GM12878 (cell line): ENCODE data around the gene TAPBPL. TPM values are rescaled to one million over a fixed set of nuclear protein-coding genes. Genes with fewer than 3 reads are reported as not detected.

ENCODE experiments used
- ATAC-seq: fragments of 200-7000 bp; cut with Tn5 transposase; 3 replicates; pipeline ENCODE4 v1.9.1; 2020; ENCODE audit warnings: mild to moderate bottlenecking, moderate library complexity
- BruUV-seq: library from RNA; stranded (reverse); fragments of 400-500 nt; replicated peaks from 2 replicates; lab custom pipeline; 2021; lab: Mats Ljungman, UMichigan
- CTCF ChIA-PET: fragments of 300-600 bp; sonication (Branson Sonifier 250); formaldehyde crosslinking; extraction: SDS; loops from one replicate; lab custom pipeline; 2021; ENCODE audit warnings: inconsistent platforms; lab: Yijun Ruan, JAX
- POLR2A ChIA-PET: fragments of 350-600 bp; formaldehyde crosslinking; extraction: SDS; loops from one replicate; lab custom pipeline; 2021; ENCODE audit warnings: inconsistent platforms; lab: Charles Lee
- RAD21 ChIA-PET: fragments of 300-600 bp; sonication (Branson Sonifier 250); formaldehyde crosslinking; loops from one replicate; lab custom pipeline; 2023; ENCODE audit warnings: antibody characterized with exemption; ENCODE audit not compliant: unreplicated experiment; lab: Charles Lee
- SMC1A ChIA-PET: fragments of 300-600 bp; sonication (Branson Sonifier 250); formaldehyde crosslinking; loops from one replicate; lab custom pipeline; 2023; ENCODE audit not compliant: unreplicated experiment, uncharacterized antibody; lab: Charles Lee
- DNase-seq: peaks from one replicate; pipeline ENCODE4 v3.0.0-alpha.2; 2011; ENCODE audit warnings: low read depth, low spot score
- FAIRE-seq: peaks from 3 replicates; lab custom pipeline; 2011; peaks lifted over from hg19 to GRCh38; lab: Jason Lieb, UNC
- H2AFZ ChIP-seq: 2 replicates; pipeline ENCODE4 v1.6.0; 2011; ENCODE audit warnings: low read depth, low read length, control low read depth; ENCODE audit not compliant: control insufficient read depth
- H3K27ac ChIP-seq: 2 replicates; pipeline ENCODE4 v1.5.1; 2011; ENCODE audit warnings: control low read depth; ENCODE audit not compliant: control insufficient read depth, insufficient read depth
- H3K27me3 ChIP-seq, 2 experiments: replicated peaks in 1 of 2; 2 replicates each; pipeline versions ENCODE4 v1.6.0 to v1.6.1; 2011; ENCODE audit warnings: low read length in 1 of 2; ENCODE audit not compliant: control insufficient read depth in 2 of 2, insufficient read depth in 2 of 2
- H3K36me3 ChIP-seq, 2 experiments: 2 replicates each; pipeline ENCODE4 v1.5.1; 2011; ENCODE audit warnings: low read length in 1 of 2; ENCODE audit not compliant: control insufficient read depth in 2 of 2, insufficient read depth in 2 of 2
- H3K4me1 ChIP-seq: 2 replicates; pipeline ENCODE4 v1.6.1; 2011; ENCODE audit warnings: mild to moderate bottlenecking, low read length, moderate library complexity, mixed read lengths; ENCODE audit not compliant: control insufficient read depth, insufficient read depth
- H3K4me2 ChIP-seq: 2 replicates; pipeline ENCODE4 v1.6.0; 2011; ENCODE audit warnings: control low read depth; ENCODE audit not compliant: control insufficient read depth, insufficient read depth
- H3K4me3 ChIP-seq: fragments of 200-600 bp; sonication (generic); 2 replicates; pipeline ENCODE4 v1.5.1; 2016
- H3K79me2 ChIP-seq: 2 replicates; pipeline ENCODE4 v1.6.0; 2011; ENCODE audit warnings: low read length; ENCODE audit not compliant: control insufficient read depth, insufficient read depth
- H3K9ac ChIP-seq: 2 replicates; pipeline ENCODE4 v1.8.0; 2011; ENCODE audit warnings: low read length, control low read depth, mixed read lengths; ENCODE audit not compliant: control insufficient read depth, insufficient read depth
- H3K9me3 ChIP-seq: replicated peaks from 3 replicates; pipeline ENCODE4 v1.5.1; 2011; ENCODE audit warnings: mild to moderate bottlenecking, low read length; ENCODE audit not compliant: control insufficient read depth, insufficient read depth
- H4K20me1 ChIP-seq: 2 replicates; pipeline ENCODE4 v1.6.0; 2011; ENCODE audit not compliant: control insufficient read depth, insufficient read depth
- BCL11A ChIP-seq: IDR thresholded peaks from 2 replicates; pipeline ENCODE4 v1.6.1; 2011; ENCODE audit warnings: low read depth, low read length
- CBX3 ChIP-seq: fragments of 200-600 bp; sonication (generic); IDR thresholded peaks from 2 replicates; pipeline ENCODE4 v1.6.1; 2016; ENCODE audit warnings: low read depth, borderline replicate concordance
- DPF2 ChIP-seq: fragments of 450-650 bp; IDR thresholded peaks from 2 replicates; pipeline ENCODE4 v1.6.1; 2017; ENCODE audit warnings: mild to moderate bottlenecking
- HCFC1 ChIP-seq: fragments of 150-350 bp; IDR thresholded peaks from 2 replicates; pipeline ENCODE4 v1.6.1; 2014; ENCODE audit warnings: low read length
- JUNB ChIP-seq: IDR thresholded peaks from 2 replicates; pipeline ENCODE4 v1.6.1; 2016; ENCODE audit warnings: antibody characterized with exemption, mild to moderate bottlenecking
- MAX ChIP-seq: IDR thresholded peaks from 2 replicates; pipeline ENCODE4 v1.6.1; 2012; ENCODE audit warnings: low read depth, low read length, improper control_type of control experiment
- NFYB ChIP-seq: IDR thresholded peaks from 2 replicates; pipeline ENCODE4 v1.6.1; 2011; ENCODE audit warnings: low read depth, mild to moderate bottlenecking, low read length, improper control_type of control experiment, moderate library complexity; ENCODE audit not compliant: insufficient read depth
- PAX5 ChIP-seq: IDR thresholded peaks from 2 replicates; pipeline ENCODE4 v1.6.1; 2011; ENCODE audit warnings: low read depth, low read length, borderline replicate concordance
- POLR2AphosphoS2 ChIP-seq: IDR thresholded peaks from 2 replicates; pipeline ENCODE4 v1.6.1; 2011; ENCODE audit warnings: low read depth, mild to moderate bottlenecking, low read length, improper control_type of control experiment, moderate library complexity
- SMAD1 ChIP-seq: fragments of 450-650 bp; IDR thresholded peaks from 2 replicates; pipeline ENCODE4 v1.6.1; 2018; ENCODE audit warnings: mild to moderate bottlenecking, low read depth; ENCODE audit not compliant: partially characterized antibody
- SMAD5 ChIP-seq: IDR thresholded peaks from 2 replicates; pipeline ENCODE4 v1.6.1; 2016; ENCODE audit warnings: antibody characterized with exemption, low read depth
- SUZ12 ChIP-seq: fragments of 200-600 bp; sonication (generic); IDR thresholded peaks from one replicate; pipeline ENCODE4 v1.6.1; 2018; ENCODE audit warnings: antibody characterized with exemption, mild to moderate bottlenecking; ENCODE audit not compliant: unreplicated experiment
- ZBTB11 ChIP-seq: fragments of 450-650 bp; formaldehyde crosslinking; IDR thresholded peaks from 2 replicates; pipeline ENCODE4 v1.5.0; 2022; ENCODE audit warnings: mild to moderate bottlenecking, missing genetic modification characterization
- ZBTB40 ChIP-seq: fragments of 450-650 bp; IDR thresholded peaks from 2 replicates; pipeline ENCODE4 v1.6.1; 2016; ENCODE audit warnings: mild to moderate bottlenecking, moderate library complexity, borderline replicate concordance
- WGBS: methylation state at CpG from one replicate; pipeline ENCODE4 v1.1.6; 2016; ENCODE audit warnings: low lambda C conversion rate; ENCODE audit not compliant: insufficient replicate concordance, insufficient coverage; ENCODE audit errors: missing lambda C conversion rate; 5-methylcytosine and 5-hydroxymethylcytosine counted together
- in situ Hi-C: fragments of 300-500 bp; cut with MboI; formaldehyde crosslinking; loops from 9 replicates; pipeline ENCODE4 v1.14.3; 2018; ENCODE audit warnings: mixed read lengths
- intact Hi-C: fragments of 100-400 bp; cut with micrococcal nuclease; formaldehyde crosslinking; loops from one replicate; pipeline ENCODE4 v1.14.2; 2022; ENCODE audit not compliant: unreplicated experiment
- polyA plus RNA-seq, 11 experiments: library from polyadenylated mRNA; depleted of rRNA in 4 of 11; unstranded in 6 of 11; stranded (reverse) in 5 of 11; fragments of >200 nt; fragmentation: Nextera tagmentation in 4 of 11; fragmentation: Illumina TruSeq in 1 of 11; extraction: Ambion mirVana in 4 of 11; extraction: Trizol in 1 of 11; gene quantifications; 1 replicate in 1 of 11; 2 replicates in 10 of 11; pipeline versions ENCODE4 v1.2.1 to v1.2.3, GENCODE V29; 2011 to 2016; ENCODE audit warnings: inconsistent platforms in 2 of 11, missing spikeins in 2 of 11, low read depth in 1 of 11
- total RNA-seq, 4 experiments: library from RNA; depleted of rRNA in 3 of 4; stranded (reverse); fragments of >200 nt in 3 of 4; fragmentation: Illumina TruSeq in 1 of 4; extraction: Trizol in 1 of 4; gene quantifications; 2 replicates each; pipeline versions ENCODE4 v1.2.1 to v1.2.3, GENCODE V29; 2013 to 2021

The TAPBPL gene
- total and polyA plus RNA-seq, 10 of the 15 experiments (the other 5 are each of a cell fraction or from before 2014, with no cell fraction given) = 12.4 to 45.0 (median 29.9) TPM

- in situ Hi-C loops = loop anchor here (5.0 kb wide), 2 partner anchors 35 to 105 kb away; partner anchors contain the start of gene GAPDH
- no TSS peak for BruUV-seq
- 0% methylated on average over 13 of the region's 14 CpGs for WGBS
- TF ChIP-seq SUZ12 (no peak), ZBTB40 (peak; percentile 69; the same call in 1 of the 2 replicates), MAX (no peak), NFYB (no peak), SMAD1 (no peak), DPF2 (peak; percentile 88), POLR2AphosphoS2 (no peak), SMAD5 (peak; percentile 16; the same call in 1 of the 2 replicates), PAX5 (peak; percentile 98), JUNB (peak; percentile 75), HCFC1 (0 out of 2 replicates have a peak, but pooled peaks have one; percentile 31), CBX3 (no peak), BCL11A (peak; percentile 3; the same call in 1 of the 2 replicates), ZBTB11 (CRISPR knock-in tag) (no peak)
These were observed 24.8 kb upstream of the TAPBPL start for GRCh38 chr12:6426882-6427671.

More at GRCh38 chr12:6426882-6427671, 24.8 kb upstream of the TAPBPL start:
- RAD21 ChIA-PET = interaction anchor here (0.8 to 7.6 kb wide), 12 partner anchors 12 to 111 kb away, joined by 3 to 151 read pairs (median 40); partner anchors contain the start of genes CD27, TAPBPL and VAMP1
- H2AFZ ChIP-seq = peak overlapping the region; percentile 32
- H4K20me1 ChIP-seq = no peaks in the 10 kb centered on the region
- SMC1A ChIA-PET = interaction anchor here (0.9 to 8.1 kb wide), 14 partner anchors 9 to 197 kb away, joined by 3 to 211 read pairs (median 12); partner anchors contain the start of genes CD27, GAPDH, TAPBPL and VAMP1
- ATAC-seq (peak; percentile 80), DNase-seq (peak; percentile 97), FAIRE-seq (peak; percentile 96)
- peaks cover 73% of the 10 kb centered on the region for H3K4me1 ChIP-seq
- H3K79me2 ChIP-seq = peaks cover 3% of the 10 kb centered on the region
- peak overlapping the region; percentile 82 for H3K4me2 ChIP-seq
- POLR2A ChIA-PET = interaction anchor here (0.7 to 7.3 kb wide), 12 partner anchors 14 to 108 kb away, joined by 3 to 134 read pairs (median 6); partner anchors contain the start of genes CD27, GAPDH, MRPL51 and TAPBPL
- H3K4me3 ChIP-seq = peak overlapping the region; percentile 32; the same call in 1 of the 2 replicates
- CTCF ChIA-PET = interaction anchor here (1.0 to 8.1 kb wide), 13 partner anchors 12 to 126 kb away, joined by 3 to 240 read pairs (median 35); partner anchors contain the start of genes CD27, TAPBPL and VAMP1
- H3K9ac ChIP-seq = peak overlapping the region; percentile 71
- intact Hi-C loops = loop anchor here (1.0 kb wide), 4 partner anchors 16 to 66 kb away; partner anchors contain the start of gene MRPL51
- H3K9me3 ChIP-seq = no peaks in the 10 kb centered on the region
- no peaks in the 10 kb centered on the region for H3K36me3 ChIP-seq
- no peaks in the 10 kb centered on the region; a peak in 1 of 4 replicates for H3K27me3 ChIP-seq
- peak overlapping the region; percentile 95 for H3K27ac ChIP-seq
